Measurements from ENCODE around the gene EHMT1. TPM values are rescaled to one million over a fixed set of nuclear protein-coding genes. Genes with fewer than 3 reads are reported as not detected.

Gene EHMT1
- total and polyA plus RNA-seq, 2 of the 8 experiments (the other 6 are each of a cell fraction or from before 2014, with no cell fraction given) = 95.7 to 163 TPM

DNA sequence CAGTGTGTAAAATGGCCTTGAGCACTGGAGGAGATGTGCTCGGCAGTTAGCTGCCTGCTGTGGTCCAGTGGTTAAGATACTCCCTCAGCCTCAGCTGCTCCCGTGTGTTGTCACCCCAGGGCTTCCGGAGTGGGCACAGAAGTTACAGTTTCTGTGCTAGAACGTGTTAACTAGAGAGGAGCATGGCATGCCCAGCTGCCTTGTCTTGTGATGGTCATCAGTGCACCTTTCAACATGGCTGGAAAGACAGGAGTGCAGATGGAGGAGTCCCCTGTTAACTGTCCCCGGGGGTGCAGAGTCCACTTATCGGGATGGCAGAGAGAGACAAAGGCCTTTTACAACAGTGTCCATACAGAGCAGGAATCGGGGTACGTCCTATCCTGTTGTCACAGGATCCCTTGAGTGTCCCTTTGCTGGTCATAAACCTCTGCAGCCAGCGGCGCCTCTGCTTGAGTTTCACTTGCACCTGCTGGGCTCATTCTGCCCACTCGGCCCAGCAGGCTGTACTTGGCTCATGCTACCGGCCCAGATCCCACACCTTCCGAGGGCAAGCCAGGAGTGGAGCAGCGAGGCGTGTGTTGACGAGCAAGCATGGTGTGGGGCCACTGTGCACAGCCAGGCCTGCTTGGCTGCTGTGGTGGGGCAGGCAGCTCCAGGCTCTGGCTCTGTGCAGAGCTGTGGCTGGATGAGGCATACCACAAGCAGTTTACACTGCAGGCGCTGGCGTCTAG, 112.6 kb downstream of the EHMT1 start (continued):
- TF ChIP-seq PHF8 (conservative IDR thresholded peaks at IDR 0.05; ENCODE audit: low read depth, low read length) = no peak
- no peak for TF ChIP-seq CHD1 (IDR thresholded peaks at IDR 0.05; ENCODE audit: low read depth, low read length)
- no peak for TF ChIP-seq NANOG (IDR thresholded peaks at IDR 0.05; ENCODE audit: insufficient read depth, low read depth, low read length, poor library complexity, severe bottlenecking)
- no peak for TF ChIP-seq GTF2F1 (IDR thresholded peaks at IDR 0.05; ENCODE audit: borderline replicate concordance, low read depth, low read length)
- TF ChIP-seq RNF2 (IDR thresholded peaks at IDR 0.05; ENCODE audit: borderline replicate concordance, low read depth, low read length, missing control alignments, poor library complexity, severe bottlenecking) = no peak
- TF ChIP-seq, protein P1, sequence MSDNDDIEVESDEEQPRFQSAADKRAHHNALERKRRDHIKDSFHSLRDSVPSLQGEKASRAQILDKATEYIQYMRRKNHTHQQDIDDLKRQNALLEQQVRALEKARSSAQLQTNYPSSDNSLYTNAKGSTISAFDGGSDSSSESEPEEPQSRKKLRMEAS (IDR thresholded peaks at IDR 0.05) = no peak
- no peak for TF ChIP-seq ZNF274 (IDR thresholded peaks at IDR 0.05; ENCODE audit: borderline replicate concordance, extremely low read depth, low read length)
- TF ChIP-seq, protein P2, sequence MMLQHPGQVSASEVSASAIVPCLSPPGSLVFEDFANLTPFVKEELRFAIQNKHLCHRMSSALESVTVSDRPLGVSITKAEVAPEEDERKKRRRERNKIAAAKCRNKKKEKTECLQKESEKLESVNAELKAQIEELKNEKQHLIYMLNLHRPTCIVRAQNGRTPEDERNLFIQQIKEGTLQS (IDR thresholded peaks at IDR 0.05; ENCODE audit: insufficient read depth, low read depth, low read length) = no peak

Data from H1 (cell line).